HepG2 (cell line): Measurements from ENCODE around the gene ALX1. TPM values are rescaled to one million over a fixed set of nuclear protein-coding genes. Genes with fewer than 3 reads are reported as not detected.

Experiments used
- ATAC-seq: fragments of 200-7000 bp; cut with Tn5 transposase; 3 replicates; pipeline ENCODE4 v1.9.1; 2020; ENCODE audit warnings: mild to moderate bottlenecking, moderate library complexity
- BruUV-seq: library from RNA; stranded (reverse); fragments of 400-500 nt; replicated peaks from 2 replicates; lab custom pipeline; 2021; lab: Mats Ljungman, UMichigan
- CTCF ChIA-PET: fragments of 300-600 bp; formaldehyde crosslinking; extraction: SDS; loops from one replicate; lab custom pipeline; 2021; ENCODE audit warnings: low total read pairs, inconsistent platforms, low intra/inter-chr PET ratio; lab: Yijun Ruan, JAX
- POLR2A ChIA-PET: fragments of 350-600 bp; sonication (Branson Sonifier 250); formaldehyde crosslinking; loops from one replicate; lab custom pipeline; 2020; ENCODE audit warnings: antibody characterized with exemption, inconsistent platforms; lab: Yijun Ruan, JAX
- DNase-seq: peaks from one replicate; pipeline ENCODE4 v3.0.0-alpha.2; 2015; ENCODE audit warnings: low spot score
- FAIRE-seq: peaks from 3 replicates; lab custom pipeline; 2011; peaks lifted over from hg19 to GRCh38; lab: Jason Lieb, UNC
- H2AFZ ChIP-seq: one replicate; pipeline ENCODE4 v1.6.1; 2011; ENCODE audit warnings: low read length, inconsistent platforms
- H3K27ac ChIP-seq: fragments of 300-600 bp; 3 replicates; pipeline ENCODE4 v1.8.0; 2011; ENCODE audit warnings: mixed run types, mild to moderate bottlenecking, mixed read lengths, low read length, inconsistent platforms; ENCODE audit not compliant: insufficient read depth; ENCODE audit errors: extremely low read length
- H3K27me3 ChIP-seq, 2 experiments: fragments of 200-600 bp in 1 of 2; 2 replicates in 1 of 2; 3 replicates in 1 of 2; pipeline versions ENCODE4 v1.6.0 to v1.8.0; 2011; ENCODE audit warnings: low read length in 2 of 2, mild to moderate bottlenecking in 2 of 2, moderate library complexity in 2 of 2, inconsistent platforms in 1 of 2; ENCODE audit not compliant: insufficient read depth in 2 of 2, control insufficient read depth in 1 of 2
- H3K36me3 ChIP-seq, 2 experiments: fragments of 200-600 bp in 1 of 2; replicated peaks in 1 of 2; 2 replicates in 1 of 2; 3 replicates in 1 of 2; pipeline versions ENCODE4 v1.5.1 to v1.8.0; 2011; ENCODE audit warnings: low read length in 2 of 2, inconsistent platforms in 1 of 2; ENCODE audit not compliant: insufficient read depth in 2 of 2, control insufficient read depth in 1 of 2
- H3K4me1 ChIP-seq: 2 replicates; pipeline ENCODE4 v1.5.1; 2012; ENCODE audit warnings: low read length, inconsistent platforms; ENCODE audit not compliant: insufficient read depth
- H3K4me2 ChIP-seq: 2 replicates; pipeline ENCODE4 v1.6.0; 2011; ENCODE audit warnings: low read depth, low read length, inconsistent platforms
- H3K4me3 ChIP-seq, 3 experiments: fragments of 200-600 bp in 1 of 3; sonication (generic), shearing (Covaris generic) in 1 of 3; replicated peaks in 1 of 3; 2 replicates each; pipeline ENCODE4 v1.5.1; 2011 to 2016; ENCODE audit warnings: low read length in 3 of 3, inconsistent platforms in 2 of 3, low read depth in 2 of 3, mild to moderate bottlenecking in 2 of 3, control low read depth in 1 of 3, mixed read lengths in 1 of 3; ENCODE audit not compliant: insufficient read depth in 1 of 3
- H3K79me2 ChIP-seq: one replicate; pipeline ENCODE4 v1.6.1; 2011; ENCODE audit warnings: low read length, inconsistent platforms; ENCODE audit not compliant: insufficient read depth
- H3K9ac ChIP-seq: 2 replicates; pipeline ENCODE4 v1.6.0; 2011; ENCODE audit warnings: mild to moderate bottlenecking, low read depth, low read length, inconsistent platforms; ENCODE audit not compliant: insufficient read depth
- H3K9me3 ChIP-seq: 2 replicates; pipeline ENCODE4 v1.5.1; 2012; ENCODE audit warnings: mild to moderate bottlenecking, low read length
- H4K20me1 ChIP-seq: 2 replicates; pipeline ENCODE4 v1.6.0; 2011; ENCODE audit warnings: inconsistent platforms, mild to moderate bottlenecking, low read length, moderate library complexity; ENCODE audit not compliant: insufficient read depth
- CCDC6 ChIP-seq: sonication (generic); formaldehyde crosslinking; IDR thresholded peaks from 2 replicates; pipeline ENCODE4 v1.8.1; 2022; ENCODE audit warnings: mild to moderate bottlenecking, missing genetic modification reagents, moderate library complexity
- HNRNPLL ChIP-seq: fragments of 200-400 bp; formaldehyde crosslinking; IDR thresholded peaks from 2 replicates; pipeline ENCODE4 v1.6.1; 2017; ENCODE audit warnings: mild to moderate bottlenecking, low read depth, low read length; ENCODE audit not compliant: poor library complexity, severe bottlenecking
- ISX ChIP-seq: sonication (generic); formaldehyde crosslinking; conservative IDR thresholded peaks from 2 replicates; pipeline ENCODE4 v1.5.0; 2020; ENCODE audit warnings: missing genetic modification reagents
- KLF9 ChIP-seq: IDR thresholded peaks from 2 replicates; pipeline ENCODE4 v1.6.1; 2016; ENCODE audit warnings: low read depth
- KMT2A ChIP-seq: sonication (generic); formaldehyde crosslinking; IDR thresholded peaks from 2 replicates; pipeline ENCODE4 v1.4.0; 2020; ENCODE audit warnings: missing genetic modification reagents
- NCOA1 ChIP-seq: sonication (generic); formaldehyde crosslinking; IDR thresholded peaks from 2 replicates; pipeline ENCODE4 v1.9.0; 2021; ENCODE audit warnings: missing genetic modification reagents
- SETDB1 ChIP-seq: sonication (generic); formaldehyde crosslinking; IDR thresholded peaks from 2 replicates; pipeline ENCODE4 v1.5.1; 2020; ENCODE audit warnings: missing genetic modification reagents, mild to moderate bottlenecking, borderline replicate concordance
- SSRP1 ChIP-seq: IDR thresholded peaks from 2 replicates; pipeline ENCODE4 v1.6.1; 2016; ENCODE audit warnings: control low read depth
- TEAD3 ChIP-seq: optimal IDR thresholded peaks from 2 replicates; pipeline ENCODE3; 2016; ENCODE audit warnings: borderline replicate concordance
- ZNF17 ChIP-seq: sonication (generic); formaldehyde crosslinking; IDR thresholded peaks from 2 replicates; pipeline ENCODE4 v1.5.0; 2020; ENCODE audit warnings: mild to moderate bottlenecking, missing genetic modification reagents
- ZNF225 ChIP-seq: sonication (generic); formaldehyde crosslinking; IDR thresholded peaks from 2 replicates; pipeline ENCODE4 v1.4.0; 2020; ENCODE audit warnings: mild to moderate bottlenecking, missing genetic modification reagents
- ZNF460 ChIP-seq: sonication (generic); formaldehyde crosslinking; IDR thresholded peaks from 2 replicates; pipeline ENCODE4 v1.5.1; 2020; ENCODE audit warnings: missing genetic modification reagents, mild to moderate bottlenecking, borderline replicate concordance
- ZNF564 ChIP-seq: sonication (generic); formaldehyde crosslinking; IDR thresholded peaks from 2 replicates; pipeline ENCODE4 v1.8.1; 2023; ENCODE audit warnings: mild to moderate bottlenecking, missing genetic modification reagents
- ZNF850 ChIP-seq: sonication (generic); formaldehyde crosslinking; conservative IDR thresholded peaks from 2 replicates; pipeline ENCODE4 v1.9.0; 2021; ENCODE audit warnings: mild to moderate bottlenecking, missing genetic modification reagents
- ZSCAN25 ChIP-seq: sonication (generic); formaldehyde crosslinking; IDR thresholded peaks from 2 replicates; pipeline ENCODE4 v1.8.0; 2022; ENCODE audit warnings: mild to moderate bottlenecking, missing genetic modification reagents
- WGBS: methylation state at CpG from one replicate; pipeline ENCODE4 v1.1.6; 2017; ENCODE audit warnings: low lambda C conversion rate; 5-methylcytosine and 5-hydroxymethylcytosine counted together
- in situ Hi-C: cut with HindIII; loops from 2 replicates; pipeline ENCODE4 v1.10.0; 2017; ENCODE audit warnings: low pct_unique_long_range_greater_than_20kb; ENCODE audit not compliant: extremely low pct_ligation_motif_present
- intact Hi-C: fragments of 100-400 bp; cut with micrococcal nuclease; formaldehyde crosslinking; loops from one replicate; pipeline ENCODE4 v1.10.0; 2022; ENCODE audit not compliant: unreplicated experiment
- polyA plus RNA-seq, 8 experiments: library from polyadenylated mRNA; depleted of rRNA in 3 of 8; stranded (reverse) in 7 of 8; unstranded in 1 of 8; fragments of >200 nt; fragmentation: Illumina TruSeq in 4 of 8; extraction: Trizol in 4 of 8; gene quantifications; 2 replicates each; pipeline versions ENCODE4 v1.2.1 to v1.2.3, GENCODE V29; 2011 to 2016; ENCODE audit warnings: low read depth in 4 of 8, missing spikeins in 1 of 8, mixed read lengths in 1 of 8; ENCODE audit not compliant: insufficient read depth in 1 of 8
- total RNA-seq, 5 experiments: library from RNA; depleted of rRNA; stranded (reverse); fragments of >200 nt; fragmentation: Illumina TruSeq; extraction: Trizol; gene quantifications; 2 replicates each; pipeline ENCODE4 v1.2.3, GENCODE V29; 2016; ENCODE audit warnings: low read depth in 1 of 5
- TF ChIP-seq, protein P1 (sequence below): IDR thresholded peaks from 2 replicates; pipeline ENCODE4 v1.6.1; 2012; ENCODE audit warnings: low read length, improper control_type of control experiment
- TF ChIP-seq, protein P2 (sequence below): sonication (generic); formaldehyde crosslinking; IDR thresholded peaks from 2 replicates; pipeline ENCODE4 v1.4.0; 2020; ENCODE audit warnings: mild to moderate bottlenecking, low read depth, missing genetic modification reagents
- TF ChIP-seq, protein P3 (sequence below): sonication (generic); formaldehyde crosslinking; IDR thresholded peaks from 2 replicates; pipeline ENCODE4 v1.8.1; 2023; ENCODE audit warnings: mild to moderate bottlenecking, moderate library complexity, missing genetic modification reagents

ALX1 gene
- total and polyA plus RNA-seq, 2 of the 13 experiments (the other 11 are each of a cell fraction or from before 2014, with no cell fraction given): not detected

DNA sequence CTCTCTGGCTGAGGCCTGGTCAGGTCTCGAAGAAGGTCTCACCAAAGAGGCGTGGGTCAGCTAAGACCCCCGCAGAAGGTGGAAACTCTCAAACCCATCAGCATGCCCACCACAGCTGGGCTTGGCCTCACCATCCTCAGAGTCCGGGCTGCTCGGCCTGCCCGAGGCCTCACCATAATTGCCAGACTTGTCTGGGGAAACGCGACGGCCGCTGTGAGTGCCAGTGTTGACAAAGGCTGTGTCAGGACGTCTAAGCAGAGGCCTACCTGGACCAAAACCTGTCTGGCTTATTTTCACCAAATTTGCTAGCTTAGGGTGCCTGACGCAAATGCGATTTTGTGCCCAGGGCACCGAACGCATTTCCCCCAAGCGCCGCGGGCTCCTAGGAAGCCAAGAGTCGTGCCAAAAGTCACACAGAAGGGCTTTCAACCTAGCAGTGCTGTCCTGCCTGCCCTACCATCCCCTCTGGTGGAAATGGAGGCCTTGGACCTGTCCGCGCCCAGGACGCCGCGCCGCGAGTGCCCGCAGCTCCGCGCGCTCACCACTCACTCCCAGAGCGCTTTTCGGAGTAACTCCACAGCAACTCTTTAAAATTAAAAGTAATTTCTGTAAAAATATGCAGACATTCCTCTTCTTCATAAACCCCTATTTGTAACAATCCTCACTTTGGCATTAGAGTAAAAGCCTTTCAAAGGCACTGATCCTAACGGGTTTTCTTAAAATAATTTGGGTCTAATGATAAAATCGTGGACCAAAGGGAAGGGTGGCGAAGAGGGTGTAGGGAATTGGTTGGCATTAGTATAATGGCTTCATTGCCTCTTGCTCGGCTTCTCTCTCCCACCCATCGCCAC is 1.2 kb upstream of the ALX1 start (continued):
- TF ChIP-seq, protein P1, sequence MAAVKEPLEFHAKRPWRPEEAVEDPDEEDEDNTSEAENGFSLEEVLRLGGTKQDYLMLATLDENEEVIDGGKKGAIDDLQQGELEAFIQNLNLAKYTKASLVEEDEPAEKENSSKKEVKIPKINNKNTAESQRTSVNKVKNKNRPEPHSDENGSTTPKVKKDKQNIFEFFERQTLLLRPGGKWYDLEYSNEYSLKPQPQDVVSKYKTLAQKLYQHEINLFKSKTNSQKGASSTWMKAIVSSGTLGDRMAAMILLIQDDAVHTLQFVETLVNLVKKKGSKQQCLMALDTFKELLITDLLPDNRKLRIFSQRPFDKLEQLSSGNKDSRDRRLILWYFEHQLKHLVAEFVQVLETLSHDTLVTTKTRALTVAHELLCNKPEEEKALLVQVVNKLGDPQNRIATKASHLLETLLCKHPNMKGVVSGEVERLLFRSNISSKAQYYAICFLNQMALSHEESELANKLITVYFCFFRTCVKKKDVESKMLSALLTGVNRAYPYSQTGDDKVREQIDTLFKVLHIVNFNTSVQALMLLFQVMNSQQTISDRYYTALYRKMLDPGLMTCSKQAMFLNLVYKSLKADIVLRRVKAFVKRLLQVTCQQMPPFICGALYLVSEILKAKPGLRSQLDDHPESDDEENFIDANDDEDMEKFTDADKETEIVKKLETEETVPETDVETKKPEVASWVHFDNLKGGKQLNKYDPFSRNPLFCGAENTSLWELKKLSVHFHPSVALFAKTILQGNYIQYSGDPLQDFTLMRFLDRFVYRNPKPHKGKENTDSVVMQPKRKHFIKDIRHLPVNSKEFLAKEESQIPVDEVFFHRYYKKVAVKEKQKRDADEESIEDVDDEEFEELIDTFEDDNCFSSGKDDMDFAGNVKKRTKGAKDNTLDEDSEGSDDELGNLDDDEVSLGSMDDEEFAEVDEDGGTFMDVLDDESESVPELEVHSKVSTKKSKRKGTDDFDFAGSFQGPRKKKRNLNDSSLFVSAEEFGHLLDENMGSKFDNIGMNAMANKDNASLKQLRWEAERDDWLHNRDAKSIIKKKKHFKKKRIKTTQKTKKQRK: no peak
- TF ChIP-seq NCOA1: no peak
- TF ChIP-seq TEAD3: no peak
- no peak for TF ChIP-seq SSRP1 (CRISPR knock-in tag)
- TF ChIP-seq ZNF850 (CRISPR knock-in tag): no peak
- no peak for TF ChIP-seq CCDC6 (CRISPR knock-in tag)
- TF ChIP-seq SETDB1: no peak
- TF ChIP-seq KLF9: no peak

DNA sequence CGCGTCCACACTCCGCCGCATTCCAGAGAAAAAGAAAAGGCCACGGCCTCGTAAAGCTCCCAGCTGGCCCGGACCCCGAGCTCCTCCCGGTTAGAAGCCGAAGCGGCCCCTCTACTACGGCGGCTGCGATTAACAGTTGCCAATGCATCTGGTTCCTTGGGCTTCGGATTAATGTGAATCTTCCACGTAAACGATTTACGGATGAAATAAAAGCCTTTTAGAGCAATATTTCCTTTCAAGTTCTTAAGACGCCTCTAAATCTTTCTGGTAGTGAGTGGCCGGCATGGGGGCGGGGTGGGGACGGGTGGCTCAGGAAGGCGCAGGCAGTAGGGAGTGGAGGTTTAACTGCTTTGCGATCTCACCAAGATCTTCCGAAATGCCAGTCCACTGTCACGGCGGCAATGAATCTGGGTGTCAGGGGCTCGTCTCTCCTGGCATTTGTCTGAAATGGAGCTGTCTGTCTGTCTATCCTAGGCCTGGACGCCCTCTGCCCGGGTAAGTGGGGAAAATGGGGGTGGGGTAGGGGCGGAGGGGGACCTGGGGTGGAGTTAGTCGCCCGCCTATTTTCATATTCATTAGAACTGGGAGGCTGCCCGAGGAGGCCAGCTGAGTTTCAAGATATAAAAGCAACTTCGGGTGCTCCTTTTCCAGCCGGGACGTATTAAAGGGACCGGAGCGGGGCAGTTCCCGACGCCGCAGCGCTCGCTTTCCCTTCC is 413 bp upstream of the ALX1 start:
- intact Hi-C loops (no loop called here), in situ Hi-C loops (no loop called here)
- Histone ChIP-seq H2AFZ (no peak overlapping the region), H3K27ac (no peak overlapping the region), H3K79me2 (no peaks in the 10 kb centered on the region), H3K9ac (no peak overlapping the region), H3K27me3 (peaks cover 5 to 32% of the 10 kb centered on the region in 2 experiments; a peak in 4 of 5 replicates), H3K4me2 (peak overlapping the region; percentile 48; the same call in 1 of the 2 replicates), H3K36me3 (no peaks in the 10 kb centered on the region), H3K4me1 (0 out of 2 replicates have a peak, but pooled peaks cover 5% of the 10 kb centered on the region), H3K4me3 (0 out of 6 replicates have a peak overlapping the region, but pooled peaks of 1 of the 3 experiments have one; percentile 38), H4K20me1 (no peaks in the 10 kb centered on the region), H3K9me3 (no peaks in the 10 kb centered on the region)
- DNase-seq (no peak), FAIRE-seq (no peak), ATAC-seq (peak; percentile 69; the same call in 2 of the 3 replicates)
- CTCF ChIA-PET: no interaction called here
- BruUV-seq: no TSS peak
- 44% methylated on average over 38 of the region's 44 CpGs for WGBS
- POLR2A ChIA-PET: no interaction called here
- TF ChIP-seq ZNF564 (no peak), ZSCAN25 (CRISPR knock-in tag) (no peak), ZNF225 (CRISPR knock-in tag) (no peak), ZNF460 (CRISPR knock-in tag) (no peak), KMT2A (CRISPR knock-in tag) (no peak), ZNF17 (CRISPR knock-in tag) (no peak), ISX (CRISPR knock-in tag) (no peak), HNRNPLL (no peak)
- TF ChIP-seq, protein P2, sequence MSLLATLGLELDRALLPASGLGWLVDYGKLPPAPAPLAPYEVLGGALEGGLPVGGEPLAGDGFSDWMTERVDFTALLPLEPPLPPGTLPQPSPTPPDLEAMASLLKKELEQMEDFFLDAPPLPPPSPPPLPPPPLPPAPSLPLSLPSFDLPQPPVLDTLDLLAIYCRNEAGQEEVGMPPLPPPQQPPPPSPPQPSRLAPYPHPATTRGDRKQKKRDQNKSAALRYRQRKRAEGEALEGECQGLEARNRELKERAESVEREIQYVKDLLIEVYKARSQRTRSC (CRISPR knock-in tag): no peak
- TF ChIP-seq, protein P3, sequence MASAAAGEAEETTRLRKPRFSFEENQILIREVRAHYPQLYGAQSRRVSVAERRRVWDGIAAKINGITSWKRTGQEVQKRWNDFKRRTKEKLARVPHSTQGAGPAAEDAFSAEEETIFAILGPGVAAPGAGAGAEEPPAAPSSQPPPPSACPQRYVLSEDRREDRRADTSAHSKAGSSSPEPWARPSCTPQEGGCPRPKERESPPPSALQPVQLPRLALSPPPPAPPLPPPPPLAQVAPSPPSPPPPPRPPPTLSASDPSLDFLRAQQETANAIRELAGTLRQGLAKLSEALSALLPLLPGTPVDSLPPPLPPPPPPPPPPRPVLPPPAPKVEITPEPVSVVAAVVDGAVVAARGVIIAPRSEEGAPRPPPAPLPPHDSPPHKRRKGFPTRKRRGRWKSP (CRISPR knock-in tag): no peak
